ENCODE results near the gene FAM9A. TPM values are rescaled to one million over a fixed set of nuclear protein-coding genes. Genes with fewer than 3 reads are reported as not detected.

The FAM9A gene
- total and polyA plus RNA-seq, 9 donors, result not detected

DNA sequence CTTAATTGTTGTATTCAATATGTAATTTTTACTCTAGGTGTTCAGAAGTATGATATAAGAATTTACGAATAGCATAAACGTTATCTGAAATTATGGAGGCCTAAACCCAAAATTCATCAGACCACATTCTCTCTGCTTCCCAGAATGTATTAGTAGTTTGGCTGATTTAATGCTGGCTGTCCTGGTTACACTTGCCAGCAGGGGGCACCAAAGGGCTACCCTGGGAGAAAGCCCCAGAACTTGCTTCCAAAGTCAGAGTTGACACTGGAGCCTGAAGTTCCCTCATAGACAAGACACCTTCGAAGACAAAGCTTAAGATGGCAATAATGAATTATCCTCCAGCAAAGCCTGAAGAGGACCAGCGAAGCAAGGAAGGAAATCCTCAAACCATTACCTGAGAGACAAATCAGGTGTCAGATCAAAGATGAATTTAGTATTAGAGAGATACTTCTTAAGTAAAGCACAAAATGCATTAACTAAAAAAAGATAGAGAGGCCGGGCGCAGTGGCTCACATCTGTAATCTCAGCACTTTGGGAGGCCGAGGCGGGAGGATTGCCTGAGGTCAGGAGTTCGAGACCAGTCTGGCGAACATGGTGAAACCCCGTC, 58.0 kb downstream of the FAM9A start:
- DNase-seq, result no peak
- no peaks in the 10 kb centered on the region for H3K9me3 ChIP-seq (replicated peaks; ENCODE audit: control insufficient read depth, low read depth, low read length)
- no peak overlapping the region for H3K27ac ChIP-seq (ENCODE audit: low read length)
- no CpG with 5 or more reads among the region's 11 CpGs for WGBS (ENCODE audit: insufficient coverage)
- peaks cover 10% of the 10 kb centered on the region for H3K27me3 ChIP-seq (ENCODE audit: control insufficient read depth, insufficient read depth, low read length)
- H3K4me1 ChIP-seq (ENCODE audit: control insufficient read depth, insufficient read depth, low read length), result no peaks in the 10 kb centered on the region
- no peaks in the 10 kb centered on the region for H3K36me3 ChIP-seq (ENCODE audit: control insufficient read depth, insufficient read depth, low read length)
- no peak overlapping the region for H3K4me3 ChIP-seq (ENCODE audit: low read length)

DNA sequence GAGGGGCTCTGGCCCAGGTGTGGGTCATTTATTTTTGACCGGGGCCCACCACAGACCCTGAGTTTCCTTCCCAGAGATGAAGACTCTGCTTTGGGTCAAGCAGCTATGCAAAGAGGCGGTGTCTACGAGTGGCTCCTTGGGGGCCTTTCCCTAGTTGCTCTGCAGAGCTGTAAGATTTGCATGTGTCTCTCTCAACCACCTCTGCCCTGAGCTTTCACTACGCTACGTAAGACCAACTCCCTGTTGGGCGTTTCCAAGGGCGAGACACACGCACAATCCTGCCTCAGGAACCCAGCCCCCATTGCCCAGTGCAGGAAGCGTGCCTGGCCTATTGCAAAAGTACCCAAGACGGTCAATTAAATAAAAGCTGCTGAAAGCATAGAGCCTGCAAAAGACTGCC, 59.2 kb downstream of the FAM9A start:
- Histone ChIP-seq H3K4me1 (ENCODE audit: control insufficient read depth, insufficient read depth, low read length) (no peaks in the 10 kb centered on the region), H3K4me3 (ENCODE audit: low read length) (no peak overlapping the region), H3K36me3 (ENCODE audit: control insufficient read depth, insufficient read depth, low read length) (no peaks in the 10 kb centered on the region), H3K27ac (ENCODE audit: low read length) (no peak overlapping the region), H3K27me3 (ENCODE audit: control insufficient read depth, insufficient read depth, low read length) (peaks cover 11% of the 10 kb centered on the region), H3K9me3 (replicated peaks; ENCODE audit: control insufficient read depth, low read depth, low read length) (no peaks in the 10 kb centered on the region)
- DNase-seq, result no peak
- 77% methylated on average over 10 of the region's 10 CpGs for WGBS (ENCODE audit: insufficient coverage)

Other genes with a start within 250 kb of the FAM9A start
- gene ANOS1, start 69.2 kb downstream of the FAM9A start, total RNA-seq, result 16.7 TPM
- gene ANOS1, start 69.2 kb downstream of the FAM9A start, polyA plus RNA-seq (ENCODE audit: insufficient read depth in 1 of 8, insufficient read length in 8 of 8, low replicate concordance in 1 of 8), result 10 to 100 TPM; 17.7 to 44.1 (median 27.1) TPM
- not detected for gene FAM9B, start 232.7 kb upstream of the FAM9A start, total RNA-seq
- gene FAM9B, start 232.7 kb upstream of the FAM9A start, polyA plus RNA-seq (ENCODE audit: insufficient read depth in 1 of 8, insufficient read length in 8 of 8, low replicate concordance in 1 of 8), result under 1 TPM in 4 of 8 donors, not detected in 4; 0.04 to 0.12 (median 0.06) TPM

All from muscle of leg (tissue), 11 donors.